Neural cell (in vitro differentiated cells): ENCODE measurements around the gene POLR1D.

Experiments
- EP300 ChIP-seq: fragments of 450-650 bp; conservative IDR thresholded peaks from 2 replicates; pipeline ENCODE4 v1.6.1; 2014; ENCODE audit warnings: antibody characterized with exemption, mild to moderate bottlenecking, moderate library complexity; ENCODE audit not compliant: poor library complexity, severe bottlenecking
- EZH2 ChIP-seq: fragments of 200-600, 300-800 bp; shearing (Covaris generic), sonication (generic); IDR thresholded peaks from 2 replicates; pipeline ENCODE4 v1.6.1; 2014; ENCODE audit warnings: antibody characterized with exemption, low read length, borderline replicate concordance, mild to moderate bottlenecking; ENCODE audit not compliant: insufficient read depth, poor library complexity, severe bottlenecking
- POLR2AphosphoS5 ChIP-seq: IDR thresholded peaks from 2 replicates; pipeline ENCODE4 v1.6.1; 2012
- RAD21 ChIP-seq: fragments of 450-650 bp; conservative IDR thresholded peaks from 2 replicates; pipeline ENCODE4 v1.6.1; 2014; ENCODE audit warnings: antibody characterized with exemption, mild to moderate bottlenecking, moderate library complexity
- SMC3 ChIP-seq: fragments of 450-650 bp; conservative IDR thresholded peaks from 2 replicates; pipeline ENCODE4 v1.6.1; 2014; ENCODE audit warnings: antibody characterized with exemption, mild to moderate bottlenecking, moderate library complexity; ENCODE audit not compliant: poor library complexity
- TAF1 ChIP-seq: IDR thresholded peaks from 2 replicates; pipeline ENCODE4 v1.6.1; 2012; ENCODE audit warnings: low read depth
- TF ChIP-seq, protein P1 (sequence below): fragments of 450-650 bp; IDR thresholded peaks from 2 replicates; pipeline ENCODE4 v1.5.1; 2014; ENCODE audit warnings: antibody characterized with exemption, mild to moderate bottlenecking, moderate library complexity; ENCODE audit not compliant: poor library complexity, severe bottlenecking
- TF ChIP-seq, protein P2 (sequence below): IDR thresholded peaks from 2 replicates; pipeline ENCODE4 v1.6.1; 2012; ENCODE audit warnings: borderline replicate concordance

DNA sequence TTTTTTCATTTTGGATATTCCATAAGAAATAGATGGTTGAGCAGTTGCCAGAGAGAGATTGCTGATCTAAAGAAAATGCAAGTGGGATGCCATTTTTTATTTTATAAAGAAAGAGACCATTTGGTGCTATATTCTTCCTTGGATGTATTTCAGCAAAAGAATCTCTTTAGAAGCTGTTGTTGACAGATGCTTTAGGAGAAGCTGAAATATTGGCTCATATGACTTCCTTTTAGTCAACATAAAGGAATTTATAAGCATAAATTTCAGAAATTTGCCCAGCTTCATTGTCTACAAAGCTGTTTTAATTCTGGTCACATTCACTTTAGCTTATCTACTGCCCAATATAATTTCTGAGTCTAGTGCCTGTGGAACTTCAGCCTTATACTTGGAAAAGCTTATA is 36.9 kb downstream of the POLR1D start:
- TF ChIP-seq TAF1, result no peak
- TF ChIP-seq, protein P1, sequence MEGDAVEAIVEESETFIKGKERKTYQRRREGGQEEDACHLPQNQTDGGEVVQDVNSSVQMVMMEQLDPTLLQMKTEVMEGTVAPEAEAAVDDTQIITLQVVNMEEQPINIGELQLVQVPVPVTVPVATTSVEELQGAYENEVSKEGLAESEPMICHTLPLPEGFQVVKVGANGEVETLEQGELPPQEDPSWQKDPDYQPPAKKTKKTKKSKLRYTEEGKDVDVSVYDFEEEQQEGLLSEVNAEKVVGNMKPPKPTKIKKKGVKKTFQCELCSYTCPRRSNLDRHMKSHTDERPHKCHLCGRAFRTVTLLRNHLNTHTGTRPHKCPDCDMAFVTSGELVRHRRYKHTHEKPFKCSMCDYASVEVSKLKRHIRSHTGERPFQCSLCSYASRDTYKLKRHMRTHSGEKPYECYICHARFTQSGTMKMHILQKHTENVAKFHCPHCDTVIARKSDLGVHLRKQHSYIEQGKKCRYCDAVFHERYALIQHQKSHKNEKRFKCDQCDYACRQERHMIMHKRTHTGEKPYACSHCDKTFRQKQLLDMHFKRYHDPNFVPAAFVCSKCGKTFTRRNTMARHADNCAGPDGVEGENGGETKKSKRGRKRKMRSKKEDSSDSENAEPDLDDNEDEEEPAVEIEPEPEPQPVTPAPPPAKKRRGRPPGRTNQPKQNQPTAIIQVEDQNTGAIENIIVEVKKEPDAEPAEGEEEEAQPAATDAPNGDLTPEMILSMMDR, result no peak
- TF ChIP-seq RAD21, result no peak
- no peak for TF ChIP-seq EP300
- no peak for TF ChIP-seq EZH2
- TF ChIP-seq, protein P2, sequence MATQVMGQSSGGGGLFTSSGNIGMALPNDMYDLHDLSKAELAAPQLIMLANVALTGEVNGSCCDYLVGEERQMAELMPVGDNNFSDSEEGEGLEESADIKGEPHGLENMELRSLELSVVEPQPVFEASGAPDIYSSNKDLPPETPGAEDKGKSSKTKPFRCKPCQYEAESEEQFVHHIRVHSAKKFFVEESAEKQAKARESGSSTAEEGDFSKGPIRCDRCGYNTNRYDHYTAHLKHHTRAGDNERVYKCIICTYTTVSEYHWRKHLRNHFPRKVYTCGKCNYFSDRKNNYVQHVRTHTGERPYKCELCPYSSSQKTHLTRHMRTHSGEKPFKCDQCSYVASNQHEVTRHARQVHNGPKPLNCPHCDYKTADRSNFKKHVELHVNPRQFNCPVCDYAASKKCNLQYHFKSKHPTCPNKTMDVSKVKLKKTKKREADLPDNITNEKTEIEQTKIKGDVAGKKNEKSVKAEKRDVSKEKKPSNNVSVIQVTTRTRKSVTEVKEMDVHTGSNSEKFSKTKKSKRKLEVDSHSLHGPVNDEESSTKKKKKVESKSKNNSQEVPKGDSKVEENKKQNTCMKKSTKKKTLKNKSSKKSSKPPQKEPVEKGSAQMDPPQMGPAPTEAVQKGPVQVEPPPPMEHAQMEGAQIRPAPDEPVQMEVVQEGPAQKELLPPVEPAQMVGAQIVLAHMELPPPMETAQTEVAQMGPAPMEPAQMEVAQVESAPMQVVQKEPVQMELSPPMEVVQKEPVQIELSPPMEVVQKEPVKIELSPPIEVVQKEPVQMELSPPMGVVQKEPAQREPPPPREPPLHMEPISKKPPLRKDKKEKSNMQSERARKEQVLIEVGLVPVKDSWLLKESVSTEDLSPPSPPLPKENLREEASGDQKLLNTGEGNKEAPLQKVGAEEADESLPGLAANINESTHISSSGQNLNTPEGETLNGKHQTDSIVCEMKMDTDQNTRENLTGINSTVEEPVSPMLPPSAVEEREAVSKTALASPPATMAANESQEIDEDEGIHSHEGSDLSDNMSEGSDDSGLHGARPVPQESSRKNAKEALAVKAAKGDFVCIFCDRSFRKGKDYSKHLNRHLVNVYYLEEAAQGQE, result no peak
- no peak for TF ChIP-seq SMC3
- no peak for TF ChIP-seq POLR2AphosphoS5
